ENCODE results near the gene KDM5B.

DNA sequence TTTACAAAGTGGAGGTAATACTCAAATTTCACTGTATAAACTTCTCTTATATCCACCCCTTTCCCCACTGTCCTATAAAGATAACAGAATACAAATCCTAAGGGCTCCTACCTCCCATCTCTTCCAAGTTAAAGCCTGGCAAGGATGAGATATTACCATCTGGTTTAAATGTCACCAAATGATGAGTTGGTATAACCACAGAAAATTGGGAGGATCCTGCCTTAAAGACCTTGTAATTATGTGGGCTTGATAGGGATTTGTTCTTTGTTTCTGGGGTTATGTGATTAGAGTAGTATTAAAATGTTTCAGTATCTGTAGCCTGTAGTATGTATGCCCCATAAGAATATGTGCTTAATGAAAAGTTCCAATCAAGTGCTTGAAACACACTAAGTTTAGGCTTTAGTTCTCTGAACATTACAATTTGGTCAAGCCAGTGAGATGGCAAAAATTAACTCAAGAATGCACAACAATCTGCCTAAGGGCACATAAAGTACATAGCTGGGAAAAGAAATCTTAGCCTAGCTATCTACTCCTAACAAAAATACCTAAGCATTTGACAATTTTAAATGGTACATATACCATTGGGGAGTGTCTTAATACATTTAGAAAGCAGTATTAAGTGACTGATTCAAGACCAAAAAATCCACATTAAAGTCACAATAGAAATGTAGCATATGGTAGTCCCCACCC is 14.0 kb downstream of the KDM5B start:
- TF ChIP-seq, protein P1, sequence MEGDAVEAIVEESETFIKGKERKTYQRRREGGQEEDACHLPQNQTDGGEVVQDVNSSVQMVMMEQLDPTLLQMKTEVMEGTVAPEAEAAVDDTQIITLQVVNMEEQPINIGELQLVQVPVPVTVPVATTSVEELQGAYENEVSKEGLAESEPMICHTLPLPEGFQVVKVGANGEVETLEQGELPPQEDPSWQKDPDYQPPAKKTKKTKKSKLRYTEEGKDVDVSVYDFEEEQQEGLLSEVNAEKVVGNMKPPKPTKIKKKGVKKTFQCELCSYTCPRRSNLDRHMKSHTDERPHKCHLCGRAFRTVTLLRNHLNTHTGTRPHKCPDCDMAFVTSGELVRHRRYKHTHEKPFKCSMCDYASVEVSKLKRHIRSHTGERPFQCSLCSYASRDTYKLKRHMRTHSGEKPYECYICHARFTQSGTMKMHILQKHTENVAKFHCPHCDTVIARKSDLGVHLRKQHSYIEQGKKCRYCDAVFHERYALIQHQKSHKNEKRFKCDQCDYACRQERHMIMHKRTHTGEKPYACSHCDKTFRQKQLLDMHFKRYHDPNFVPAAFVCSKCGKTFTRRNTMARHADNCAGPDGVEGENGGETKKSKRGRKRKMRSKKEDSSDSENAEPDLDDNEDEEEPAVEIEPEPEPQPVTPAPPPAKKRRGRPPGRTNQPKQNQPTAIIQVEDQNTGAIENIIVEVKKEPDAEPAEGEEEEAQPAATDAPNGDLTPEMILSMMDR (IDR thresholded peaks at IDR 0.05), result no peak
- TF ChIP-seq POLR2A (IDR thresholded peaks at IDR 0.05), result no peak
